ENCODE data around the gene NKPD1.

The NKPD1 gene

GRCh38 chr19:45117167-45117594, 43.6 kb downstream of the NKPD1 start:
- no peak for DNase-seq

DNA sequence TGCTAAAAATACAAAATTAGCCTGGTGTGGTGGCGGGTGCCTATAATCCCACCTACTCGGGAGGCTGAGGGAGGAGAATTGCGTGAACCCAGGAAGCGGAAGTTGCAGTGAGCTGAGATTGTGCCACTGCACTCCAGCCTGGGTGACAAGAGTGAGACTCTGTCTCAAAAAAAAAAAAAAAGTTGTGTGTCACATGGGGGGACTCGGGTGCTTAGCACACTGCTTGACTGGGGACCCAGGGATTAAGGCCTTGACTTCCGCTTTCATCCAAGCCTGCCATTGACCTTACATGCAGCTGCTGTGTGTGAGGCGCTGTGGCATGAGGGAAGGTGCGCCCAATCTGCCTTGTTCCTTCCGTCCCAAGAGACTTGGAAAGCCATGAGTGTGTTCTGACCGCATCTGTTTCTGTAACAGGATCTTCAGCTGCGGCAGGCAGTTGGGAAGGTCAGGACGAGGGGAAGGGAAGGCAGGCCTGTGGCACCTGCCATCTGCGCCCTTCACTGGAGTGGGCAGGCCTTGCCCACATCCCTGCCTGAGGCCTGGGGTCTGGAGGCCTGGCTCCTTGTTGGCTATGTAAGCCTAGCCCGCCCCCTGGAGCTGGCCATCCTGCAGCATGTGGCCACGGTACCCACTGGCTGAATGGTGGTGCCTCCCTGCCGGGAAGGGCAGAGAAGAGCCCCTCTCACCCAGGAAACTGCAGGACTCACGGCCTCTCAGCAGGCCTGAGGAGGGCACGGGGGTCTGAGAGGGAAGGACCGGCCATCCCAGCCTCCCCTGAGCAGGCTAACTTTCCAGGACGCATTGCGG, 44.8 kb downstream of the NKPD1 start:
- no peak for DNase-seq

DNA sequence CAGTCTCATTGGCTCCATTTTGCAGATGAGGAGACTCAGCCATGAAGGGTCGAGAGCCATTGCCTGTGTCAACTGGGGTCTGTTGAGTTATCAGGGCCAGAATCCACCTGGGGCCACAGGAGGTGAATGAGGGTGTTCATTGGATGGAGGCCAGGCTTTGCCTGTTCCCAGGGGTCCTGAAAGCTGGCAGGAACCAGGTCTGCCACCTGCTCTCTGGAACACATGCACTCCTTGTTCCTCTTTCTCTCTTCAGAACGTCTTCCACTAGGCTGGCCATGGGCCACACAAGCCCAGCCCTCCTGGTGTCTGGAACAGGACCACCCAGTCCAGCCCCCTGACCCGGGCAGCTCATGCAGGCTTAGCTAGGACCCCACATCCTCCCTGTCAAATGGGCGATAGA, 46.7 kb downstream of the NKPD1 start:
- no peak for DNase-seq

- no peak for DNase-seq
These were observed 47.2 kb downstream of the NKPD1 start for GRCh38 chr19:45113628-45114027.

DNA sequence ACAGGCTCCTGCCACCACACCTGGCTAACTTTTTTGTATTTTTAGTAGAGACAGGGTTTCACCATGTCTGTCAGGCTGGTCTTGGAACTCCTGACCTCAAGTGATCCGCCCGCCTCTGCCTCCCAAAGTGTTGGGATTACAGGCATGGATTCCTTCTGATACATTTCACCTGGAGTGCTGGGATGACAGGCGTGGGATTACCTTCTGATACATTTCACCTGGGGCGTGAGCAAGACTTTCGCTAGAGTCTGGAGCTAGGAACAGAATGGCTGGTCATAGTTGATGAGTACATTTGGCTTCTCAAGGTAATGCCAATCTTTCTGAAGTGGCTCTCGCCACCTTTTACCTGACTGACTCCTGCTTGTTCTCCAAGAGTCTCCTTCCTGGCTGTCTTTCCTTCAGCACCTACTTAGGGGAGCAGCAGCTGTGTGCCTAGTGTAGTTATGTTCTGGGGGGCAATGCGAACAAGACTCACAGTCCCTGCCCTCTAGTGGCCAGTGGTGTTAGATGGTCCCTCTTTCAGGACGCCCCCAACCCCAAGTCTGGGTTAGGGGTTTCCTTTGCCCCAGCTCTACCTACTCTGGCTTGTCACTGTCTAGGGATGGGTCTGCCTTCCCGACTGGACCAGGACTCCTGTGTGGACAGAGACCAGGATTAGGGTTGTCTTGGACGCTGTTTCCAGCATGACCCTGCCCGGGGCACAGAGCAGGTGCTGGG, 48.5 kb downstream of the NKPD1 start:
- DNase-seq, result no peak

Measured in T1000 (cell line).